ENCODE data around the gene SPIC. TPM values are rescaled to one million over a fixed set of nuclear protein-coding genes. Genes with fewer than 3 reads are reported as not detected.
A peak's percentile ranks its signal among the peaks of the same experiment; 100 is the strongest.

SPIC gene
- polyA plus RNA-seq, 1 donor = 0.13 TPM

- H3K4me1 ChIP-seq (ENCODE audit: control insufficient read depth, insufficient read depth, low read length) = no peaks in the 10 kb centered on the region
These were observed 888 bp upstream of the SPIC start for GRCh38 chr12:101474248-101474647.

GRCh38 chr12:101475751-101476305 lies 692 bp downstream of the SPIC start:
- DNase-seq = no peak
- 41% methylated on average over 3 of the region's 5 CpGs for WGBS (ENCODE audit: insufficient coverage, low lambda C conversion rate)
- Histone ChIP-seq H3K4me1 (ENCODE audit: control insufficient read depth, insufficient read depth, low read length) (no peaks in the 10 kb centered on the region), H3K36me3 (ENCODE audit: control insufficient read depth, insufficient read depth, low read length) (no peaks in the 10 kb centered on the region), H3K27me3 (ENCODE audit: control insufficient read depth, insufficient read depth, low read length) (peaks cover 3% of the 10 kb centered on the region), H3K4me3 (ENCODE audit: low read length) (no peak overlapping the region), H3K9me3 (ENCODE audit: control insufficient read depth, low read depth, low read length) (no peaks in the 10 kb centered on the region), H3K27ac (ENCODE audit: low read length) (no peak overlapping the region)

More at GRCh38 chr12:101474248-101474647, 888 bp upstream of the SPIC start:
- no CpG with 5 or more reads among the region's 4 CpGs for WGBS (ENCODE audit: insufficient coverage, low lambda C conversion rate)
- H3K9me3 ChIP-seq (ENCODE audit: control insufficient read depth, low read depth, low read length) = no peaks in the 10 kb centered on the region
- DNase-seq = no peak
- H3K36me3 ChIP-seq (ENCODE audit: control insufficient read depth, insufficient read depth, low read length) = no peaks in the 10 kb centered on the region
- peaks cover 3% of the 10 kb centered on the region for H3K27me3 ChIP-seq (ENCODE audit: control insufficient read depth, insufficient read depth, low read length)
- H3K4me3 ChIP-seq (ENCODE audit: low read length) = no peak overlapping the region
- H3K27ac ChIP-seq (ENCODE audit: low read length) = no peak overlapping the region

GRCh38 chr12:101480849-101481248 lies 5.7 kb downstream of the SPIC start:
- H3K9me3 ChIP-seq (ENCODE audit: control insufficient read depth, low read depth, low read length) = no peaks in the 10 kb centered on the region
- no CpG with 5 or more reads among the region's 1 CpG for WGBS (ENCODE audit: insufficient coverage, low lambda C conversion rate)
- H3K27ac ChIP-seq (ENCODE audit: low read length) = no peak overlapping the region
- H3K27me3 ChIP-seq (ENCODE audit: control insufficient read depth, insufficient read depth, low read length) = no peaks in the 10 kb centered on the region
- no peaks in the 10 kb centered on the region for H3K36me3 ChIP-seq (ENCODE audit: control insufficient read depth, insufficient read depth, low read length)
- no peak for DNase-seq
- H3K4me1 ChIP-seq (ENCODE audit: control insufficient read depth, insufficient read depth, low read length) = no peaks in the 10 kb centered on the region
- no peak overlapping the region for H3K4me3 ChIP-seq (ENCODE audit: low read length)

GRCh38 chr12:101485021-101485420 lies 9.9 kb downstream of the SPIC start:
- Histone ChIP-seq H3K27ac (ENCODE audit: low read length) (no peak overlapping the region), H3K4me3 (ENCODE audit: low read length) (no peak overlapping the region), H3K9me3 (ENCODE audit: control insufficient read depth, low read depth, low read length) (no peaks in the 10 kb centered on the region), H3K27me3 (ENCODE audit: control insufficient read depth, insufficient read depth, low read length) (no peaks in the 10 kb centered on the region), H3K36me3 (ENCODE audit: control insufficient read depth, insufficient read depth, low read length) (no peaks in the 10 kb centered on the region), H3K4me1 (ENCODE audit: control insufficient read depth, insufficient read depth, low read length) (no peaks in the 10 kb centered on the region)
- DNase-seq = no peak

GRCh38 chr12:101488469-101488868 lies 13.3 kb downstream of the SPIC start:
- Histone ChIP-seq H3K4me1 (ENCODE audit: control insufficient read depth, insufficient read depth, low read length) (no peaks in the 10 kb centered on the region), H3K36me3 (ENCODE audit: control insufficient read depth, insufficient read depth, low read length) (no peaks in the 10 kb centered on the region), H3K27ac (ENCODE audit: low read length) (no peak overlapping the region), H3K4me3 (ENCODE audit: low read length) (no peak overlapping the region), H3K27me3 (ENCODE audit: control insufficient read depth, insufficient read depth, low read length) (no peaks in the 10 kb centered on the region), H3K9me3 (ENCODE audit: control insufficient read depth, low read depth, low read length) (no peaks in the 10 kb centered on the region)
- no peak for DNase-seq
- WGBS (ENCODE audit: insufficient coverage, low lambda C conversion rate) = 92% methylated on average over 1 of the region's 2 CpGs

- DNase-seq = peak; percentile 42 to 54
- WGBS (ENCODE audit: insufficient coverage, low lambda C conversion rate) = no CpG with 5 or more reads among the region's 3 CpGs
- Histone ChIP-seq H3K9me3 (ENCODE audit: control insufficient read depth, low read depth, low read length) (no peaks in the 10 kb centered on the region), H3K36me3 (ENCODE audit: control insufficient read depth, insufficient read depth, low read length) (no peaks in the 10 kb centered on the region), H3K4me1 (ENCODE audit: control insufficient read depth, insufficient read depth, low read length) (no peaks in the 10 kb centered on the region), H3K27me3 (ENCODE audit: control insufficient read depth, insufficient read depth, low read length) (no peaks in the 10 kb centered on the region), H3K4me3 (ENCODE audit: low read length) (no peak overlapping the region), H3K27ac (ENCODE audit: low read length) (no peak overlapping the region)
These were observed 15.3 kb downstream of the SPIC start for GRCh38 chr12:101490286-101490920.

GRCh38 chr12:101491329-101491728 lies 16.2 kb downstream of the SPIC start:
- H3K4me3 ChIP-seq (ENCODE audit: low read length) = no peak overlapping the region
- H3K27me3 ChIP-seq (ENCODE audit: control insufficient read depth, insufficient read depth, low read length) = no peaks in the 10 kb centered on the region
- no peaks in the 10 kb centered on the region for H3K36me3 ChIP-seq (ENCODE audit: control insufficient read depth, insufficient read depth, low read length)
- 100% methylated on average over 1 of the region's 1 CpG for WGBS (ENCODE audit: insufficient coverage, low lambda C conversion rate)
- H3K27ac ChIP-seq (ENCODE audit: low read length) = no peak overlapping the region
- no peaks in the 10 kb centered on the region for H3K9me3 ChIP-seq (ENCODE audit: control insufficient read depth, low read depth, low read length)
- no peaks in the 10 kb centered on the region for H3K4me1 ChIP-seq (ENCODE audit: control insufficient read depth, insufficient read depth, low read length)
- DNase-seq = no peak

- no peak overlapping the region for H3K27ac ChIP-seq (ENCODE audit: low read length)
- H3K4me1 ChIP-seq (ENCODE audit: control insufficient read depth, insufficient read depth, low read length) = no peaks in the 10 kb centered on the region
- H3K27me3 ChIP-seq (ENCODE audit: control insufficient read depth, insufficient read depth, low read length) = no peaks in the 10 kb centered on the region
- DNase-seq = no peak
- no peaks in the 10 kb centered on the region for H3K9me3 ChIP-seq (ENCODE audit: control insufficient read depth, low read depth, low read length)
- H3K36me3 ChIP-seq (ENCODE audit: control insufficient read depth, insufficient read depth, low read length) = no peaks in the 10 kb centered on the region
- H3K4me3 ChIP-seq (ENCODE audit: low read length) = no peak overlapping the region
- WGBS (ENCODE audit: insufficient coverage, low lambda C conversion rate) = 100% methylated on average over 1 of the region's 1 CpG
These were observed 18.4 kb downstream of the SPIC start for GRCh38 chr12:101493556-101493955.

GRCh38 chr12:101498252-101498651 lies 23.1 kb downstream of the SPIC start:
- no peaks in the 10 kb centered on the region for H3K9me3 ChIP-seq (ENCODE audit: control insufficient read depth, low read depth, low read length)
- H3K36me3 ChIP-seq (ENCODE audit: control insufficient read depth, insufficient read depth, low read length) = no peaks in the 10 kb centered on the region
- WGBS (ENCODE audit: insufficient coverage, low lambda C conversion rate) = 80% methylated on average over 1 of the region's 3 CpGs
- no peaks in the 10 kb centered on the region for H3K27me3 ChIP-seq (ENCODE audit: control insufficient read depth, insufficient read depth, low read length)
- H3K27ac ChIP-seq (ENCODE audit: low read length) = no peak overlapping the region
- no peak overlapping the region for H3K4me3 ChIP-seq (ENCODE audit: low read length)
- DNase-seq = no peak
- peaks cover 11% of the 10 kb centered on the region for H3K4me1 ChIP-seq (ENCODE audit: control insufficient read depth, insufficient read depth, low read length)

- no peak overlapping the region for H3K27ac ChIP-seq (ENCODE audit: low read length)
- no CpG with 5 or more reads among the region's 4 CpGs for WGBS (ENCODE audit: insufficient coverage, low lambda C conversion rate)
- DNase-seq = peak; percentile 9 to 58
These were observed 26.4 kb downstream of the SPIC start for GRCh38 chr12:101501410-101501995.

GRCh38 chr12:101521136-101521535 lies 46.0 kb downstream of the SPIC start:
- no peak overlapping the region for H3K4me3 ChIP-seq (ENCODE audit: low read length)
- H3K4me1 ChIP-seq (ENCODE audit: control insufficient read depth, insufficient read depth, low read length) = no peaks in the 10 kb centered on the region
- H3K27ac ChIP-seq (ENCODE audit: low read length) = no peak overlapping the region
- DNase-seq = no peak
- H3K36me3 ChIP-seq (ENCODE audit: control insufficient read depth, insufficient read depth, low read length) = no peaks in the 10 kb centered on the region
- no peaks in the 10 kb centered on the region for H3K27me3 ChIP-seq (ENCODE audit: control insufficient read depth, insufficient read depth, low read length)
- no peaks in the 10 kb centered on the region for H3K9me3 ChIP-seq (ENCODE audit: control insufficient read depth, low read depth, low read length)
- WGBS (ENCODE audit: insufficient coverage, low lambda C conversion rate) = no CpG with 5 or more reads among the region's 1 CpG

More at GRCh38 chr12:101501410-101501995, 26.4 kb downstream of the SPIC start:
- Histone ChIP-seq H3K27me3 (ENCODE audit: control insufficient read depth, insufficient read depth, low read length) (no peaks in the 10 kb centered on the region), H3K4me3 (ENCODE audit: low read length) (no peak overlapping the region), H3K9me3 (ENCODE audit: control insufficient read depth, low read depth, low read length) (no peaks in the 10 kb centered on the region), H3K36me3 (ENCODE audit: control insufficient read depth, insufficient read depth, low read length) (no peaks in the 10 kb centered on the region), H3K4me1 (ENCODE audit: control insufficient read depth, insufficient read depth, low read length) (peaks cover 11% of the 10 kb centered on the region)

Measured in large intestine (tissue), 3 donors.